Neuron (in vitro differentiated cells): Measurements from ENCODE around the gene ALPK3.

ENCODE experiments used
- H2AFZ ChIP-seq: one replicate; pipeline ENCODE4 v1.6.1; 2013; ENCODE audit warnings: low read depth, mild to moderate bottlenecking, inconsistent platforms, low read length, moderate library complexity
- H3K27me3 ChIP-seq: one replicate; pipeline ENCODE4 v1.6.1; 2013; ENCODE audit warnings: low read length; ENCODE audit not compliant: insufficient read depth
- H3K36me3 ChIP-seq: one replicate; pipeline ENCODE4 v1.6.1; 2013; ENCODE audit warnings: low read length; ENCODE audit not compliant: insufficient read depth
- H3K4me1 ChIP-seq: one replicate; pipeline ENCODE4 v1.6.1; 2013; ENCODE audit warnings: low read length; ENCODE audit not compliant: insufficient read depth
- H3K4me3 ChIP-seq: 2 replicates; pipeline ENCODE4 v1.5.1; 2013; ENCODE audit warnings: mild to moderate bottlenecking, low read length, moderate library complexity
- H3K9me3 ChIP-seq: one replicate; pipeline ENCODE4 v1.6.1; 2013; ENCODE audit warnings: low read length

ALPK3 gene

GRCh38 chr15:84785053-84785452, 32.1 kb upstream of the ALPK3 start:
- Histone ChIP-seq H3K27me3 (no peaks in the 10 kb centered on the region), H3K4me1 (no peaks in the 10 kb centered on the region), H3K36me3 (peaks cover 56% of the 10 kb centered on the region), H2AFZ (no peak overlapping the region), H3K4me3 (no peak overlapping the region), H3K9me3 (peaks cover 2% of the 10 kb centered on the region)

- H3K36me3 ChIP-seq = peaks cover 58% of the 10 kb centered on the region
- H2AFZ ChIP-seq = no peak overlapping the region
- no peaks in the 10 kb centered on the region for H3K27me3 ChIP-seq
- H3K9me3 ChIP-seq = peaks cover 2% of the 10 kb centered on the region
- H3K4me3 ChIP-seq = no peak overlapping the region
- no peaks in the 10 kb centered on the region for H3K4me1 ChIP-seq
These were observed 28.7 kb upstream of the ALPK3 start for GRCh38 chr15:84788500-84788899.

GRCh38 chr15:84789762-84790161, 27.4 kb upstream of the ALPK3 start:
- H3K4me3 ChIP-seq = no peak overlapping the region
- H3K9me3 ChIP-seq = no peaks in the 10 kb centered on the region
- peaks cover 48% of the 10 kb centered on the region for H3K36me3 ChIP-seq
- no peak overlapping the region for H2AFZ ChIP-seq
- no peaks in the 10 kb centered on the region for H3K27me3 ChIP-seq
- H3K4me1 ChIP-seq = no peaks in the 10 kb centered on the region

GRCh38 chr15:84790676-84791075, 26.5 kb upstream of the ALPK3 start:
- Histone ChIP-seq H3K27me3 (no peaks in the 10 kb centered on the region), H3K4me1 (no peaks in the 10 kb centered on the region), H3K36me3 (peaks cover 44% of the 10 kb centered on the region), H2AFZ (no peak overlapping the region), H3K9me3 (no peaks in the 10 kb centered on the region), H3K4me3 (no peak overlapping the region)

GRCh38 chr15:84791763-84792162, 25.4 kb upstream of the ALPK3 start:
- H3K27me3 ChIP-seq = no peaks in the 10 kb centered on the region
- no peak overlapping the region for H2AFZ ChIP-seq
- no peaks in the 10 kb centered on the region for H3K9me3 ChIP-seq
- no peaks in the 10 kb centered on the region for H3K4me1 ChIP-seq
- H3K4me3 ChIP-seq = no peak overlapping the region
- peaks cover 39% of the 10 kb centered on the region for H3K36me3 ChIP-seq

- Histone ChIP-seq H2AFZ (no peak overlapping the region), H3K9me3 (no peaks in the 10 kb centered on the region), H3K4me1 (no peaks in the 10 kb centered on the region), H3K36me3 (peaks cover 48% of the 10 kb centered on the region), H3K4me3 (no peak overlapping the region), H3K27me3 (no peaks in the 10 kb centered on the region)
These were observed 23.6 kb upstream of the ALPK3 start for GRCh38 chr15:84793431-84794161.

- Histone ChIP-seq H3K36me3 (peaks cover 53% of the 10 kb centered on the region), H3K4me3 (no peak overlapping the region), H3K9me3 (no peaks in the 10 kb centered on the region), H3K27me3 (no peaks in the 10 kb centered on the region), H2AFZ (no peak overlapping the region), H3K4me1 (no peaks in the 10 kb centered on the region)
These were observed 23.0 kb upstream of the ALPK3 start for GRCh38 chr15:84794162-84794547.

- Histone ChIP-seq H3K27me3 (no peaks in the 10 kb centered on the region), H2AFZ (no peak overlapping the region), H3K4me1 (no peaks in the 10 kb centered on the region), H3K4me3 (no peak overlapping the region), H3K36me3 (peaks cover 61% of the 10 kb centered on the region), H3K9me3 (no peaks in the 10 kb centered on the region)
These were observed 22.0 kb upstream of the ALPK3 start for GRCh38 chr15:84795186-84795585.

GRCh38 chr15:84797212-84797611, 19.9 kb upstream of the ALPK3 start:
- H3K9me3 ChIP-seq = no peaks in the 10 kb centered on the region
- no peaks in the 10 kb centered on the region for H3K27me3 ChIP-seq
- no peak overlapping the region for H2AFZ ChIP-seq
- H3K36me3 ChIP-seq = peaks cover 57% of the 10 kb centered on the region
- no peak overlapping the region for H3K4me3 ChIP-seq
- no peaks in the 10 kb centered on the region for H3K4me1 ChIP-seq

GRCh38 chr15:84797801-84798200, 19.4 kb upstream of the ALPK3 start:
- H3K4me3 ChIP-seq = no peak overlapping the region
- peaks cover 55% of the 10 kb centered on the region for H3K36me3 ChIP-seq
- H3K9me3 ChIP-seq = no peaks in the 10 kb centered on the region
- no peaks in the 10 kb centered on the region for H3K4me1 ChIP-seq
- H2AFZ ChIP-seq = no peak overlapping the region
- no peaks in the 10 kb centered on the region for H3K27me3 ChIP-seq

GRCh38 chr15:84798436-84798946, 18.7 kb upstream of the ALPK3 start:
- H3K4me3 ChIP-seq = no peak overlapping the region
- no peak overlapping the region for H2AFZ ChIP-seq
- H3K9me3 ChIP-seq = no peaks in the 10 kb centered on the region
- no peaks in the 10 kb centered on the region for H3K27me3 ChIP-seq
- no peaks in the 10 kb centered on the region for H3K4me1 ChIP-seq
- peaks cover 58% of the 10 kb centered on the region for H3K36me3 ChIP-seq

GRCh38 chr15:84799511-84800187, 17.5 kb upstream of the ALPK3 start:
- Histone ChIP-seq H3K27me3 (no peaks in the 10 kb centered on the region), H3K9me3 (no peaks in the 10 kb centered on the region), H3K4me1 (no peaks in the 10 kb centered on the region), H3K4me3 (no peak overlapping the region), H2AFZ (no peak overlapping the region), H3K36me3 (peaks cover 58% of the 10 kb centered on the region)

GRCh38 chr15:84800365-84800806, 16.8 kb upstream of the ALPK3 start:
- Histone ChIP-seq H2AFZ (no peak overlapping the region), H3K9me3 (no peaks in the 10 kb centered on the region), H3K27me3 (no peaks in the 10 kb centered on the region), H3K4me3 (no peak overlapping the region), H3K36me3 (peaks cover 64% of the 10 kb centered on the region), H3K4me1 (no peaks in the 10 kb centered on the region)
